ENCODE data around the gene SV2C. TPM values are rescaled to one million over a fixed set of nuclear protein-coding genes. Genes with fewer than 3 reads are reported as not detected.

The SV2C gene
- total and polyA plus RNA-seq, 10 of the 15 experiments (the other 5 are each of a cell fraction or from before 2014, with no cell fraction given), result under 0.01 to 1.1 (median 0.63) TPM

- no peak overlapping the region for H3K4me3 ChIP-seq
- ChIA-PET POLR2A (interaction anchor here (0.5 kb wide), 1 partner anchor 9 kb away, joined by 7 read pairs; no protein-coding TSS in a partner anchor), CTCF (interaction anchor here (1.2 kb wide), 1 partner anchor 398 kb away, joined by 5 read pairs; no protein-coding TSS in a partner anchor), SMC1A (ENCODE audit: uncharacterized antibody, unreplicated experiment) (interaction anchor here (1.1 to 2.7 kb wide), 3 partner anchors 13 to 170 kb away, joined by 3 to 7 read pairs (median 7); no protein-coding TSS in a partner anchor), RAD21 (ENCODE audit: unreplicated experiment) (interaction anchor here (1.2 kb wide), 1 partner anchor 206 kb away, joined by 3 read pairs; no protein-coding TSS in a partner anchor)
- in situ Hi-C loops (cut with MboI) (no loop called here), intact Hi-C loops (cut with micrococcal nuclease; ENCODE audit: unreplicated experiment) (no loop called here)
- ATAC-seq (no peak), DNase-seq (ENCODE audit: low read depth, low spot score) (no peak), FAIRE-seq (no peak)
- BruUV-seq (replicated peaks), result no TSS peak
- no peak overlapping the region for H3K9ac ChIP-seq (ENCODE audit: control insufficient read depth, insufficient read depth, low read length)
- no peak overlapping the region for H2AFZ ChIP-seq (ENCODE audit: control insufficient read depth, low read depth, low read length)
- H3K27ac ChIP-seq (ENCODE audit: control insufficient read depth, insufficient read depth), result no peak overlapping the region
- TF ChIP-seq BHLHE40 (IDR thresholded peaks at IDR 0.05; ENCODE audit: borderline replicate concordance in 1 of 2, low read depth in 2 of 2, low read length in 1 of 2), result no peak
- WGBS (ENCODE audit: insufficient coverage, insufficient replicate concordance, low lambda C conversion rate, missing lambda C conversion rate), result 37% methylated on average over 3 of the region's 3 CpGs
- H3K79me2 ChIP-seq (ENCODE audit: control insufficient read depth, insufficient read depth, low read length), result no peaks in the 10 kb centered on the region
- H3K9me3 ChIP-seq (replicated peaks; ENCODE audit: control insufficient read depth, insufficient read depth, low read length), result no peaks in the 10 kb centered on the region
- no peaks in the 10 kb centered on the region; the same call in 1 of the 2 replicates for H3K4me1 ChIP-seq (ENCODE audit: control insufficient read depth, insufficient read depth, low read length)
- no peaks in the 10 kb centered on the region for H3K27me3 ChIP-seq (replicated peaks in 1 of 2; ENCODE audit: control insufficient read depth in 2 of 2, insufficient read depth in 2 of 2, low read length in 1 of 2)
- no peaks in the 10 kb centered on the region for H3K36me3 ChIP-seq (ENCODE audit: control insufficient read depth in 2 of 2, insufficient read depth in 2 of 2, low read length in 1 of 2)
- H4K20me1 ChIP-seq (ENCODE audit: control insufficient read depth, insufficient read depth), result no peaks in the 10 kb centered on the region
- H3K4me2 ChIP-seq (ENCODE audit: control insufficient read depth, insufficient read depth), result no peak overlapping the region
Observed at GRCh38 chr5:76376866-76377230, 293.7 kb downstream of the SV2C start.

- Histone ChIP-seq H2AFZ (ENCODE audit: control insufficient read depth, low read depth, low read length) (no peak overlapping the region), H3K36me3 (ENCODE audit: control insufficient read depth in 2 of 2, insufficient read depth in 2 of 2, low read length in 1 of 2) (no peaks in the 10 kb centered on the region), H3K27me3 (replicated peaks in 1 of 2; ENCODE audit: control insufficient read depth in 2 of 2, insufficient read depth in 2 of 2, low read length in 1 of 2) (no peaks in the 10 kb centered on the region), H3K4me1 (ENCODE audit: control insufficient read depth, insufficient read depth, low read length) (no peaks in the 10 kb centered on the region; the same call in 1 of the 2 replicates), H3K27ac (ENCODE audit: control insufficient read depth, insufficient read depth) (no peak overlapping the region), H3K4me2 (ENCODE audit: control insufficient read depth, insufficient read depth) (no peak overlapping the region), H3K4me3 (no peak overlapping the region), H3K79me2 (ENCODE audit: control insufficient read depth, insufficient read depth, low read length) (no peaks in the 10 kb centered on the region), H3K9me3 (replicated peaks; ENCODE audit: control insufficient read depth, insufficient read depth, low read length) (no peaks in the 10 kb centered on the region), H3K9ac (ENCODE audit: control insufficient read depth, insufficient read depth, low read length) (no peak overlapping the region), H4K20me1 (ENCODE audit: control insufficient read depth, insufficient read depth) (no peaks in the 10 kb centered on the region)
- FAIRE-seq, result no peak
- 85% methylated on average over 6 of the region's 6 CpGs for WGBS (ENCODE audit: insufficient coverage, insufficient replicate concordance, low lambda C conversion rate, missing lambda C conversion rate)
- no TSS peak for BruUV-seq (replicated peaks)
- DNase-seq (ENCODE audit: low read depth, low spot score), result no peak
- ChIA-PET RAD21 (ENCODE audit: unreplicated experiment) (interaction anchor here (1.4 kb wide), 1 partner anchor 205 kb away, joined by 5 read pairs; no protein-coding TSS in a partner anchor), SMC1A (ENCODE audit: uncharacterized antibody, unreplicated experiment) (interaction anchor here (1.5 kb wide), 1 partner anchor 10 kb away, joined by 6 read pairs; no protein-coding TSS in a partner anchor), CTCF (no interaction called here), POLR2A (no interaction called here)
- no peak for ATAC-seq
- in situ Hi-C loops (cut with MboI) (no loop called here), intact Hi-C loops (cut with micrococcal nuclease; ENCODE audit: unreplicated experiment) (no loop called here)
- no peak for TF ChIP-seq YY1 (IDR thresholded peaks at IDR 0.05; ENCODE audit: low read depth, low read length)
- TF ChIP-seq ESRRA (IDR thresholded peaks at IDR 0.05; ENCODE audit: low read length), result no peak
- TF ChIP-seq SUPT20H (IDR thresholded peaks at IDR 0.05; ENCODE audit: borderline replicate concordance, control insufficient read depth, low read depth, low read length), result no peak
- TF ChIP-seq DPF2 (IDR thresholded peaks at IDR 0.05), result no peak
- TF ChIP-seq IKZF2 (IDR thresholded peaks at IDR 0.05), result no peak
- no peak for TF ChIP-seq NR2C2 (IDR thresholded peaks at IDR 0.05; ENCODE audit: borderline replicate concordance, control insufficient read depth, insufficient read length, low read depth)
- TF ChIP-seq, protein P1, sequence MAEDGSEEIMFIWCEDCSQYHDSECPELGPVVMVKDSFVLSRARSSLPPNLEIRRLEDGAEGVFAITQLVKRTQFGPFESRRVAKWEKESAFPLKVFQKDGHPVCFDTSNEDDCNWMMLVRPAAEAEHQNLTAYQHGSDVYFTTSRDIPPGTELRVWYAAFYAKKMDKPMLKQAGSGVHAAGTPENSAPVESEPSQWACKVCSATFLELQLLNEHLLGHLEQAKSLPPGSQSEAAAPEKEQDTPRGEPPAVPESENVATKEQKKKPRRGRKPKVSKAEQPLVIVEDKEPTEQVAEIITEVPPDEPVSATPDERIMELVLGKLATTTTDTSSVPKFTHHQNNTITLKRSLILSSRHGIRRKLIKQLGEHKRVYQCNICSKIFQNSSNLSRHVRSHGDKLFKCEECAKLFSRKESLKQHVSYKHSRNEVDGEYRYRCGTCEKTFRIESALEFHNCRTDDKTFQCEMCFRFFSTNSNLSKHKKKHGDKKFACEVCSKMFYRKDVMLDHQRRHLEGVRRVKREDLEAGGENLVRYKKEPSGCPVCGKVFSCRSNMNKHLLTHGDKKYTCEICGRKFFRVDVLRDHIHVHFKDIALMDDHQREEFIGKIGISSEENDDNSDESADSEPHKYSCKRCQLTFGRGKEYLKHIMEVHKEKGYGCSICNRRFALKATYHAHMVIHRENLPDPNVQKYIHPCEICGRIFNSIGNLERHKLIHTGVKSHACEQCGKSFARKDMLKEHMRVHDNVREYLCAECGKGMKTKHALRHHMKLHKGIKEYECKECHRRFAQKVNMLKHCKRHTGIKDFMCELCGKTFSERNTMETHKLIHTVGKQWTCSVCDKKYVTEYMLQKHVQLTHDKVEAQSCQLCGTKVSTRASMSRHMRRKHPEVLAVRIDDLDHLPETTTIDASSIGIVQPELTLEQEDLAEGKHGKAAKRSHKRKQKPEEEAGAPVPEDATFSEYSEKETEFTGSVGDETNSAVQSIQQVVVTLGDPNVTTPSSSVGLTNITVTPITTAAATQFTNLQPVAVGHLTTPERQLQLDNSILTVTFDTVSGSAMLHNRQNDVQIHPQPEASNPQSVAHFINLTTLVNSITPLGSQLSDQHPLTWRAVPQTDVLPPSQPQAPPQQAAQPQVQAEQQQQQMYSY (CRISPR knock-in tag; IDR thresholded peaks at IDR 0.05), result no peak
- TF ChIP-seq ETV6 (conservative IDR thresholded peaks at IDR 0.05 in 1 of 2, IDR thresholded peaks at IDR 0.05 in 1 of 2; ENCODE audit: borderline replicate concordance in 1 of 2, low read depth in 1 of 2), result no peak
- TF ChIP-seq, protein P2, sequence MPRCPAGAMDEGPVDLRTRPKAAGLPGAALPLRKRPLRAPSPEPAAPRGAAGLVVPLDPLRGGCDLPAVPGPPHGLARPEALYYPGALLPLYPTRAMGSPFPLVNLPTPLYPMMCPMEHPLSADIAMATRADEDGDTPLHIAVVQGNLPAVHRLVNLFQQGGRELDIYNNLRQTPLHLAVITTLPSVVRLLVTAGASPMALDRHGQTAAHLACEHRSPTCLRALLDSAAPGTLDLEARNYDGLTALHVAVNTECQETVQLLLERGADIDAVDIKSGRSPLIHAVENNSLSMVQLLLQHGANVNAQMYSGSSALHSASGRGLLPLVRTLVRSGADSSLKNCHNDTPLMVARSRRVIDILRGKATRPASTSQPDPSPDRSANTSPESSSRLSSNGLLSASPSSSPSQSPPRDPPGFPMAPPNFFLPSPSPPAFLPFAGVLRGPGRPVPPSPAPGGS (IDR thresholded peaks at IDR 0.05; ENCODE audit: borderline replicate concordance, insufficient read depth, low read depth, low read length, poor library complexity, severe bottlenecking), result no peak
- no peak for TF ChIP-seq SMAD5 (IDR thresholded peaks at IDR 0.05; ENCODE audit: low read depth)
- TF ChIP-seq TAF1 (IDR thresholded peaks at IDR 0.05; ENCODE audit: borderline replicate concordance, low read depth, low read length), result no peak
Observed at GRCh38 chr5:76378355-76378754, 295.2 kb downstream of the SV2C start.
